ENCODE results near the gene SASH1.
A peak's percentile ranks its signal among the peaks of the same experiment; 100 is the strongest.

The SASH1 gene

DNA sequence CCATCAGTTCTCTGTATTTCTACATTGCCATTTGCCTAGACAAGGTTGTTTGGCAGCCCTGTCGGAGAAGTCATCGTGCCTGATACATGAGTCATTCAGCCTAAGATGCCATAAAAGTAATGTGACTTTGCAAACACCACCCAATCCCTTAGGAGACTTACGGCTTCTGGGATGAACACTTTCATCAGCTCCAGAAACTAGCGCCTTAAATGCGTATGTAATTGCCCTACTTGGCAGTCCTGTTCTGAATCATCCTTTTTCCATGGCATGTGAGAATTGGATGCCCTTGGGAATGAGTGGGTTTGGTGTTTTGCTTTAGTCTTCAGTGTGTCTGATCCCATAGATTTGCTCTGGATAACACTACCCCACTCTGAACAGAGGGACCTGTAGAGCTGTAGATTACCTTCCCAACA, 158.5 kb downstream of the SASH1 start (continued):
- TF ChIP-seq, protein P1, sequence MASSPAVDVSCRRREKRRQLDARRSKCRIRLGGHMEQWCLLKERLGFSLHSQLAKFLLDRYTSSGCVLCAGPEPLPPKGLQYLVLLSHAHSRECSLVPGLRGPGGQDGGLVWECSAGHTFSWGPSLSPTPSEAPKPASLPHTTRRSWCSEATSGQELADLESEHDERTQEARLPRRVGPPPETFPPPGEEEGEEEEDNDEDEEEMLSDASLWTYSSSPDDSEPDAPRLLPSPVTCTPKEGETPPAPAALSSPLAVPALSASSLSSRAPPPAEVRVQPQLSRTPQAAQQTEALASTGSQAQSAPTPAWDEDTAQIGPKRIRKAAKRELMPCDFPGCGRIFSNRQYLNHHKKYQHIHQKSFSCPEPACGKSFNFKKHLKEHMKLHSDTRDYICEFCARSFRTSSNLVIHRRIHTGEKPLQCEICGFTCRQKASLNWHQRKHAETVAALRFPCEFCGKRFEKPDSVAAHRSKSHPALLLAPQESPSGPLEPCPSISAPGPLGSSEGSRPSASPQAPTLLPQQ (tag by site-specific recombination; IDR thresholded peaks at IDR 0.05) = 0 out of 2 replicates have a peak, but pooled peaks have one; percentile 25
- TF ChIP-seq SCRT1 (tag by site-specific recombination; IDR thresholded peaks at IDR 0.05; ENCODE audit: borderline replicate concordance) = no peak
- TF ChIP-seq ZFP3 (tag by site-specific recombination; IDR thresholded peaks at IDR 0.05; ENCODE audit: low read depth) = no peak
- TF ChIP-seq, protein P2, sequence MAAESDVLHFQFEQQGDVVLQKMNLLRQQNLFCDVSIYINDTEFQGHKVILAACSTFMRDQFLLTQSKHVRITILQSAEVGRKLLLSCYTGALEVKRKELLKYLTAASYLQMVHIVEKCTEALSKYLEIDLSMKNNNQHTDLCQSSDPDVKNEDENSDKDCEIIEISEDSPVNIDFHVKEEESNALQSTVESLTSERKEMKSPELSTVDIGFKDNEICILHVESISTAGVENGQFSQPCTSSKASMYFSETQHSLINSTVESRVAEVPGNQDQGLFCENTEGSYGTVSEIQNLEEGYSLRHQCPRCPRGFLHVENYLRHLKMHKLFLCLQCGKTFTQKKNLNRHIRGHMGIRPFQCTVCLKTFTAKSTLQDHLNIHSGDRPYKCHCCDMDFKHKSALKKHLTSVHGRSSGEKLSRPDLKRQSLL (tag by site-specific recombination; IDR thresholded peaks at IDR 0.05) = no peak
- TF ChIP-seq ZNF830 (tag by site-specific recombination; IDR thresholded peaks at IDR 0.05; ENCODE audit: low read depth) = no peak
- no peak for TF ChIP-seq ZNF274 (IDR thresholded peaks at IDR 0.05; ENCODE audit: low read length)
- no peak for TF ChIP-seq ZNF274 (tag by site-specific recombination; IDR thresholded peaks at IDR 0.05; ENCODE audit: borderline replicate concordance)

DNA sequence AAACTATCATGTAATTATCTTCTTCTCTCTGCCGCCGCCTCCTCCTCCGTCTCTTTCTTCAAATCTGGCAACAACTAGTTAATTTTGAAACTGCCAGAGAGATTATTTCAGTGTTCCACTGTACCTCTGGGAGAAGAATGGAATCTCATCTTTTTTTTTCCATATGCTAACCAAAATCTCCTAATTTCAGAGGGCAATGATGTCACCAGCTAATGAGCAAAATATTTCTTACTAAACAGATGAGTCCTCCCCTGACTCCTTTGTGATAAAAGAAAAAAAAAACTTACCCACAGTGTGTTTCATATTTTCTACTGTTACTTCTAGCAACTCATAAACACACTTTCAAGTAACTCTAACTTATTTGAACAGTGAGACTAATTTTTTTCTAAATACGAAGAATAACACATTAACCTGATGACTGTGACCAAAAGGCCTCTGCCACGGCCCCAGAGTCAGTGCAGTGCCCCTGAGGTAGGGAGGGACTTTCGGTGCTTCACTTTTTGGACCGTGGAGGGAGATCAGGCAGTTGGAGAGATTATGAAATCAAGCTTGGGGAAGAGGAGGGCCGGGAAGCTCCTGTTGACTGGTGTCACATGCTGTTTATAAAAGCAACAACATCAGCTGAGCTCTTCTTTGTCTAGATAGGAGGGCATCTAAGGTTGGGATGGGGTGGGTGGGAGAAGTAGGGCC, 159.6 kb downstream of the SASH1 start:
- H3K4me1 ChIP-seq (ENCODE audit: control insufficient read depth, insufficient read depth, low read length) = no peaks in the 10 kb centered on the region
- POLR2A ChIA-PET = no interaction called here
- H3K9me3 ChIP-seq (ENCODE audit: control insufficient read depth, insufficient read depth, low read depth, low read length) = no peaks in the 10 kb centered on the region
- TF ChIP-seq ZNF510 (tag by site-specific recombination; IDR thresholded peaks at IDR 0.05; ENCODE audit: insufficient replicate concordance) (no peak), SP2 (tag by site-specific recombination; IDR thresholded peaks at IDR 0.05) (no peak), ZNF416 (tag by site-specific recombination; IDR thresholded peaks at IDR 0.05) (no peak), KLF10 (tag by site-specific recombination; IDR thresholded peaks at IDR 0.05) (no peak), YY2 (tag by site-specific recombination; IDR thresholded peaks at IDR 0.05) (no peak), OSR2 (tag by site-specific recombination; IDR thresholded peaks at IDR 0.05) (no peak), ZNF157 (tag by site-specific recombination; IDR thresholded peaks at IDR 0.05) (no peak), ZNF560 (tag by site-specific recombination; IDR thresholded peaks at IDR 0.05; ENCODE audit: borderline replicate concordance) (no peak)
- TF ChIP-seq, protein P3, sequence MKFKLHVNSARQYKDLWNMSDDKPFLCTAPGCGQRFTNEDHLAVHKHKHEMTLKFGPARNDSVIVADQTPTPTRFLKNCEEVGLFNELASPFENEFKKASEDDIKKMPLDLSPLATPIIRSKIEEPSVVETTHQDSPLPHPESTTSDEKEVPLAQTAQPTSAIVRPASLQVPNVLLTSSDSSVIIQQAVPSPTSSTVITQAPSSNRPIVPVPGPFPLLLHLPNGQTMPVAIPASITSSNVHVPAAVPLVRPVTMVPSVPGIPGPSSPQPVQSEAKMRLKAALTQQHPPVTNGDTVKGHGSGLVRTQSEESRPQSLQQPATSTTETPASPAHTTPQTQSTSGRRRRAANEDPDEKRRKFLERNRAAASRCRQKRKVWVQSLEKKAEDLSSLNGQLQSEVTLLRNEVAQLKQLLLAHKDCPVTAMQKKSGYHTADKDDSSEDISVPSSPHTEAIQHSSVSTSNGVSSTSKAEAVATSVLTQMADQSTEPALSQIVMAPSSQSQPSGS (tag by site-specific recombination; IDR thresholded peaks at IDR 0.05; ENCODE audit: low read depth) = no peak
- TF ChIP-seq, protein P4, sequence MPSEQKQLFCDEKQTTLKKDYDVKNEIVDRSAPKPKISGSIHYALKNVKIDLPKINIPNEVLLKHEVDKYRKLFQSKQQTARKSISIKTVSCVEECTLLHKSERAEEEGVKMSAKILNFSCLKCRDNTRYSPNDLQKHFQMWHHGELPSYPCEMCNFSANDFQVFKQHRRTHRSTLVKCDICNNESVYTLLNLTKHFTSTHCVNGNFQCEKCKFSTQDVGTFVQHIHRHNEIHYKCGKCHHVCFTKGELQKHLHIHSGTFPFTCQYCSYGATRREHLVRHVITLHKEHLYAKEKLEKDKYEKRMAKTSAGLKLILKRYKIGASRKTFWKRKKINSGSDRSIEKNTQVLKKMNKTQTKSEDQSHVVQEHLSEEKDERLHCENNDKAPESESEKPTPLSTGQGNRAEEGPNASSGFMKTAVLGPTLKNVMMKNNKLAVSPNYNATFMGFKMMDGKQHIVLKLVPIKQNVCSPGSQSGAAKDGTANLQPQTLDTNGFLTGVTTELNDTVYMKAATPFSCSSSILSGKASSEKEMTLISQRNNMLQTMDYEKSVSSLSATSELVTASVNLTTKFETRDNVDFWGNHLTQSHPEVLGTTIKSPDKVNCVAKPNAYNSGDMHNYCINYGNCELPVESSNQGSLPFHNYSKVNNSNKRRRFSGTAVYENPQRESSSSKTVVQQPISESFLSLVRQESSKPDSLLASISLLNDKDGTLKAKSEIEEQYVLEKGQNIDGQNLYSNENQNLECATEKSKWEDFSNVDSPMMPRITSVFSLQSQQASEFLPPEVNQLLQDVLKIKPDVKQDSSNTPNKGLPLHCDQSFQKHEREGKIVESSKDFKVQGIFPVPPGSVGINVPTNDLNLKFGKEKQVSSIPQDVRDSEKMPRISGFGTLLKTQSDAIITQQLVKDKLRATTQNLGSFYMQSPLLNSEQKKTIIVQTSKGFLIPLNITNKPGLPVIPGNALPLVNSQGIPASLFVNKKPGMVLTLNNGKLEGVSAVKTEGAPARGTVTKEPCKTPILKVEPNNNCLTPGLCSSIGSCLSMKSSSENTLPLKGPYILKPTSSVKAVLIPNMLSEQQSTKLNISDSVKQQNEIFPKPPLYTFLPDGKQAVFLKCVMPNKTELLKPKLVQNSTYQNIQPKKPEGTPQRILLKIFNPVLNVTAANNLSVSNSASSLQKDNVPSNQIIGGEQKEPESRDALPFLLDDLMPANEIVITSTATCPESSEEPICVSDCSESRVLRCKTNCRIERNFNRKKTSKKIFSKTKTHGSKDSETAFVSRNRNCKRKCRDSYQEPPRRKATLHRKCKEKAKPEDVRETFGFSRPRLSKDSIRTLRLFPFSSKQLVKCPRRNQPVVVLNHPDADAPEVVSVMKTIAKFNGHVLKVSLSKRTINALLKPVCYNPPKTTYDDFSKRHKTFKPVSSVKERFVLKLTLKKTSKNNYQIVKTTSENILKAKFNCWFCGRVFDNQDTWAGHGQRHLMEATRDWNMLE (tag by site-specific recombination; conservative IDR thresholded peaks at IDR 0.05; ENCODE audit: low read depth) = no peak
- no peaks in the 10 kb centered on the region for H3K36me3 ChIP-seq (ENCODE audit: control insufficient read depth in 2 of 2, insufficient read depth in 1 of 2, low read length in 2 of 2)
- H3K4me3 ChIP-seq (ENCODE audit: low read depth, low read length) = no peak overlapping the region
- CTCF ChIA-PET = interaction anchor here (0.6 to 0.7 kb wide), 2 partner anchors 1048 to 1487 kb away, joined by 3 to 4 read pairs; no protein-coding TSS in a partner anchor
- H3K27ac ChIP-seq (ENCODE audit: extremely low read depth, low read depth, low read length) = no peak overlapping the region

All from HEK293 (cell line).